ENCODE measurements around the gene GNGT2. TPM values are rescaled to one million over a fixed set of nuclear protein-coding genes. Genes with fewer than 3 reads are reported as not detected.
"Not testable (repeated sequence)": the region's sequence is repeated elsewhere in the genome, so short reads cannot be mapped to it uniquely, and the experiment has no call there.

Gene GNGT2
- total and polyA plus RNA-seq, 2 of the 4 experiments (the other 2 are of a cell fraction): 0.18 to 0.79 TPM

DNA sequence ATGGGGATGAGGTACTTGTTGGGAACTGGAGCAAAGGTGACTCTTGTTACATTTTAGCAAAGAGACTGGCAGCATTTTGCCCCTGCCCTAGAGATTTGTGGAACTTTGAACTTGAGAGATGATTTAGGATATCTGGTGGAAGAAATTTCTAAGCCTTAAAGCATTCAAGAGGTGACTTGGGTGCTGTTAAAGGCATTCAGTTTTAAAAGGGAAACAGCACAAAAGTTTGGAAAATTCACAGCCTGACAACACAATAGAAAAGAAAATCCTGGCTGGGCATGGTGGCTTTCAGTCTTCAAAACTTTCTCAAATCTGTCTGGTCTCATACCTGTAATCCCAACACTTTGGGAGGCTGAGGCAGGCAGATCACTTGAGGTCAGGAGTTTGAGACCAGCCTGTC is 25.9 kb downstream of the GNGT2 start:
- POLR2A ChIA-PET (ENCODE audit: unreplicated experiment); H4K20me1 ChIP-seq (ENCODE audit: insufficient read depth, low read length); H3K9ac ChIP-seq (ENCODE audit: low read depth, low read length); H4K5ac ChIP-seq (ENCODE audit: low read depth, low read length); H4K8ac ChIP-seq (ENCODE audit: low read depth in 2 of 2, low read length in 2 of 2); H2AK5ac ChIP-seq (ENCODE audit: low read depth, low read length); H3K14ac ChIP-seq (replicated peaks; ENCODE audit: low read depth, low read length); H3K4ac ChIP-seq (ENCODE audit: low read depth, low read length); H3K27me3 ChIP-seq (ENCODE audit: control insufficient read depth, insufficient read depth, low read length); H2AK9ac ChIP-seq (replicated peaks; ENCODE audit: low read depth, low read length, poor library complexity); in situ Hi-C loops (cut with MboI; ENCODE audit: low sequenced_read_pairs); H3K18ac ChIP-seq (ENCODE audit: low read depth, low read length); H3K56ac ChIP-seq (ENCODE audit: extremely low read depth, insufficient read depth, low read length); ATAC-seq (ENCODE audit: low read depth); H2AFZ ChIP-seq (replicated peaks; ENCODE audit: low read length, poor library complexity); H3K36me3 ChIP-seq (ENCODE audit: control insufficient read depth, insufficient read depth, low read length); H3K79me1 ChIP-seq (ENCODE audit: low read depth in 1 of 2, low read length in 2 of 2); CTCF ChIA-PET; H2BK5ac ChIP-seq (ENCODE audit: low read depth, low read length, poor library complexity, severe bottlenecking); H3K9me1 ChIP-seq (ENCODE audit: insufficient read depth, low read length); H3K4me1 ChIP-seq (ENCODE audit: control insufficient read depth, insufficient read depth, low read length); H3K27ac ChIP-seq (ENCODE audit: insufficient read depth, low read length); H2BK15ac ChIP-seq (ENCODE audit: low read depth, low read length); H3K4me2 ChIP-seq (ENCODE audit: low read depth, low read length); BruUV-seq (replicated peaks); H3K4me3 ChIP-seq (ENCODE audit: insufficient read depth, low read depth, low read length); dilution Hi-C loops (cut with HindIII; ENCODE audit: low sequenced_read_pairs, unreplicated experiment); H4K91ac ChIP-seq (ENCODE audit: insufficient read depth, low read depth, low read length); DNase-seq; H2BK120ac ChIP-seq (ENCODE audit: low read depth, low read length); H3K23ac ChIP-seq (ENCODE audit: low read depth, low read length); H2BK20ac ChIP-seq (ENCODE audit: low read depth, low read length): not testable (repeated sequence)
- intact Hi-C loops (cut with micrococcal nuclease): loop anchor here (10.0 kb wide), 1 partner anchor 120 kb away; no protein-coding TSS in a partner anchor
- peaks cover 17% of the 10 kb centered on the region for H3K9me3 ChIP-seq (ENCODE audit: control insufficient read depth, insufficient read depth, low read length)

Measured in IMR-90 (cell line).